GM12878 (cell line): ENCODE measurements around the gene SNRPE. TPM values are rescaled to one million over a fixed set of nuclear protein-coding genes. Genes with fewer than 3 reads are reported as not detected.

Experiments used
- ATAC-seq: fragments of 200-7000 bp; cut with Tn5 transposase; 3 replicates; pipeline ENCODE4 v1.9.1; 2020; ENCODE audit warnings: mild to moderate bottlenecking, moderate library complexity
- BruUV-seq: library from RNA; stranded (reverse); fragments of 400-500 nt; replicated peaks from 2 replicates; lab custom pipeline; 2021; lab: Mats Ljungman, UMichigan
- CTCF ChIA-PET: fragments of 300-600 bp; sonication (Branson Sonifier 250); formaldehyde crosslinking; extraction: SDS; loops from one replicate; lab custom pipeline; 2021; ENCODE audit warnings: inconsistent platforms; lab: Yijun Ruan, JAX
- POLR2A ChIA-PET: fragments of 350-600 bp; formaldehyde crosslinking; extraction: SDS; loops from one replicate; lab custom pipeline; 2021; ENCODE audit warnings: inconsistent platforms; lab: Charles Lee
- RAD21 ChIA-PET: fragments of 300-600 bp; sonication (Branson Sonifier 250); formaldehyde crosslinking; loops from one replicate; lab custom pipeline; 2023; ENCODE audit warnings: antibody characterized with exemption; ENCODE audit not compliant: unreplicated experiment; lab: Charles Lee
- SMC1A ChIA-PET: fragments of 300-600 bp; sonication (Branson Sonifier 250); formaldehyde crosslinking; loops from one replicate; lab custom pipeline; 2023; ENCODE audit not compliant: unreplicated experiment, uncharacterized antibody; lab: Charles Lee
- DNase-seq: peaks from one replicate; pipeline ENCODE4 v3.0.0-alpha.2; 2011; ENCODE audit warnings: low read depth, low spot score
- FAIRE-seq: peaks from 3 replicates; lab custom pipeline; 2011; peaks lifted over from hg19 to GRCh38; lab: Jason Lieb, UNC
- H2AFZ ChIP-seq: 2 replicates; pipeline ENCODE4 v1.6.0; 2011; ENCODE audit warnings: low read depth, low read length, control low read depth; ENCODE audit not compliant: control insufficient read depth
- H3K27ac ChIP-seq: 2 replicates; pipeline ENCODE4 v1.5.1; 2011; ENCODE audit warnings: control low read depth; ENCODE audit not compliant: control insufficient read depth, insufficient read depth
- H3K27me3 ChIP-seq, 2 experiments: replicated peaks in 1 of 2; 2 replicates each; pipeline versions ENCODE4 v1.6.0 to v1.6.1; 2011; ENCODE audit warnings: low read length in 1 of 2; ENCODE audit not compliant: control insufficient read depth in 2 of 2, insufficient read depth in 2 of 2
- H3K36me3 ChIP-seq, 2 experiments: 2 replicates each; pipeline ENCODE4 v1.5.1; 2011; ENCODE audit warnings: low read length in 1 of 2; ENCODE audit not compliant: control insufficient read depth in 2 of 2, insufficient read depth in 2 of 2
- H3K4me1 ChIP-seq: 2 replicates; pipeline ENCODE4 v1.6.1; 2011; ENCODE audit warnings: mild to moderate bottlenecking, low read length, moderate library complexity, mixed read lengths; ENCODE audit not compliant: control insufficient read depth, insufficient read depth
- H3K4me2 ChIP-seq: 2 replicates; pipeline ENCODE4 v1.6.0; 2011; ENCODE audit warnings: control low read depth; ENCODE audit not compliant: control insufficient read depth, insufficient read depth
- H3K4me3 ChIP-seq: fragments of 200-600 bp; sonication (generic); 2 replicates; pipeline ENCODE4 v1.5.1; 2016
- H3K79me2 ChIP-seq: 2 replicates; pipeline ENCODE4 v1.6.0; 2011; ENCODE audit warnings: low read length; ENCODE audit not compliant: control insufficient read depth, insufficient read depth
- H3K9ac ChIP-seq: 2 replicates; pipeline ENCODE4 v1.8.0; 2011; ENCODE audit warnings: low read length, control low read depth, mixed read lengths; ENCODE audit not compliant: control insufficient read depth, insufficient read depth
- H3K9me3 ChIP-seq: replicated peaks from 3 replicates; pipeline ENCODE4 v1.5.1; 2011; ENCODE audit warnings: mild to moderate bottlenecking, low read length; ENCODE audit not compliant: control insufficient read depth, insufficient read depth
- H4K20me1 ChIP-seq: 2 replicates; pipeline ENCODE4 v1.6.0; 2011; ENCODE audit not compliant: control insufficient read depth, insufficient read depth
- CREB1 ChIP-seq: IDR thresholded peaks from 2 replicates; pipeline ENCODE4 v1.6.1; 2012; ENCODE audit warnings: low read depth, mild to moderate bottlenecking, inconsistent platforms
- EED ChIP-seq: sonication (generic); IDR thresholded peaks from 2 replicates; pipeline ENCODE4 v1.6.1; 2016; ENCODE audit warnings: antibody characterized with exemption, low read depth
- GATAD2B ChIP-seq: fragments of 450-650 bp; conservative IDR thresholded peaks from 2 replicates; pipeline ENCODE4 v1.6.1; 2017; ENCODE audit warnings: low read depth, mild to moderate bottlenecking, moderate library complexity
- HDAC2 ChIP-seq: fragments of 200-600 bp; sonication (generic); IDR thresholded peaks from 2 replicates; pipeline ENCODE4 v1.6.1; 2017
- IKZF2 ChIP-seq, 2 experiments: fragments of 450-650 bp; IDR thresholded peaks; 2 replicates each; pipeline ENCODE4 v1.6.1; 2017; ENCODE audit warnings: mild to moderate bottlenecking in 2 of 2, moderate library complexity in 2 of 2
- MEF2A ChIP-seq: IDR thresholded peaks from 2 replicates; pipeline ENCODE4 v1.6.1; 2011; ENCODE audit warnings: low read depth, mild to moderate bottlenecking, low read length, moderate library complexity; ENCODE audit not compliant: insufficient read depth
- MTA2 ChIP-seq: fragments of 450-650 bp; IDR thresholded peaks from 2 replicates; pipeline ENCODE4 v1.6.1; 2016; ENCODE audit warnings: low read depth, mild to moderate bottlenecking, moderate library complexity
- NBN ChIP-seq: fragments of 450-650 bp; IDR thresholded peaks from 2 replicates; pipeline ENCODE4 v1.6.1; 2016
- NFIC ChIP-seq: IDR thresholded peaks from 2 replicates; pipeline ENCODE4 v1.6.1; 2012; ENCODE audit warnings: low read depth, mild to moderate bottlenecking, inconsistent platforms, low read length, moderate library complexity
- NKRF ChIP-seq: fragments of 450-650 bp; conservative IDR thresholded peaks from 2 replicates; pipeline ENCODE4 v1.6.1; 2017; ENCODE audit warnings: mild to moderate bottlenecking, moderate library complexity
- PAX5 ChIP-seq: IDR thresholded peaks from 2 replicates; pipeline ENCODE4 v1.6.1; 2011; ENCODE audit warnings: low read depth, low read length, borderline replicate concordance
- PBX3 ChIP-seq: IDR thresholded peaks from 2 replicates; pipeline ENCODE4 v1.6.1; 2011; ENCODE audit warnings: mild to moderate bottlenecking, low read depth, low read length, moderate library complexity; ENCODE audit not compliant: insufficient replicate concordance
- RAD21 ChIP-seq: IDR thresholded peaks from 2 replicates; pipeline ENCODE4 v1.6.1; 2011; ENCODE audit warnings: mild to moderate bottlenecking, low read depth, low read length, moderate library complexity; ENCODE audit not compliant: insufficient read depth
- RAD51 ChIP-seq: fragments of 450-650 bp; IDR thresholded peaks from 2 replicates; pipeline ENCODE4 v1.6.1; 2016; ENCODE audit warnings: moderate library complexity, mild to moderate bottlenecking, inconsistent platforms
- SIN3A ChIP-seq: IDR thresholded peaks from 2 replicates; pipeline ENCODE4 v1.6.1; 2012; ENCODE audit warnings: low read depth, low read length, improper control_type of control experiment
- SMC3 ChIP-seq: IDR thresholded peaks from 2 replicates; pipeline ENCODE4 v1.6.1; 2011; ENCODE audit warnings: low read length, improper control_type of control experiment, borderline replicate concordance
- ZNF592 ChIP-seq: fragments of 450-650 bp; IDR thresholded peaks from 2 replicates; pipeline ENCODE4 v1.6.1; 2017; ENCODE audit warnings: mild to moderate bottlenecking, moderate library complexity
- ZZZ3 ChIP-seq: IDR thresholded peaks from 2 replicates; pipeline ENCODE4 v1.6.1; 2011; ENCODE audit warnings: low read depth; ENCODE audit not compliant: control insufficient read depth, insufficient read length
- WGBS: methylation state at CpG from one replicate; pipeline ENCODE4 v1.1.6; 2016; ENCODE audit warnings: low lambda C conversion rate; ENCODE audit not compliant: insufficient replicate concordance, insufficient coverage; ENCODE audit errors: missing lambda C conversion rate; 5-methylcytosine and 5-hydroxymethylcytosine counted together
- in situ Hi-C: fragments of 300-500 bp; cut with MboI; formaldehyde crosslinking; loops from 9 replicates; pipeline ENCODE4 v1.14.3; 2018; ENCODE audit warnings: mixed read lengths
- intact Hi-C: fragments of 100-400 bp; cut with micrococcal nuclease; formaldehyde crosslinking; loops from one replicate; pipeline ENCODE4 v1.14.2; 2022; ENCODE audit not compliant: unreplicated experiment
- polyA plus RNA-seq, 11 experiments: library from polyadenylated mRNA; depleted of rRNA in 4 of 11; unstranded in 6 of 11; stranded (reverse) in 5 of 11; fragments of >200 nt; fragmentation: Nextera tagmentation in 4 of 11; fragmentation: Illumina TruSeq in 1 of 11; extraction: Ambion mirVana in 4 of 11; extraction: Trizol in 1 of 11; gene quantifications; 1 replicate in 1 of 11; 2 replicates in 10 of 11; pipeline versions ENCODE4 v1.2.1 to v1.2.3, GENCODE V29; 2011 to 2016; ENCODE audit warnings: inconsistent platforms in 2 of 11, missing spikeins in 2 of 11, low read depth in 1 of 11
- total RNA-seq, 4 experiments: library from RNA; depleted of rRNA in 3 of 4; stranded (reverse); fragments of >200 nt in 3 of 4; fragmentation: Illumina TruSeq in 1 of 4; extraction: Trizol in 1 of 4; gene quantifications; 2 replicates each; pipeline versions ENCODE4 v1.2.1 to v1.2.3, GENCODE V29; 2013 to 2021

Gene SNRPE
- total and polyA plus RNA-seq, 10 of the 15 experiments (the other 5 are each of a cell fraction or from before 2014, with no cell fraction given): 109 to 1,384 (median 316) TPM

GRCh38 chr1:203858975-203859374, 2.4 kb upstream of the SNRPE start:
- Histone ChIP-seq H3K9me3 (no peaks in the 10 kb centered on the region), H3K9ac (no peak overlapping the region), H4K20me1 (no peaks in the 10 kb centered on the region), H2AFZ (no peak overlapping the region), H3K79me2 (peaks cover 21% of the 10 kb centered on the region), H3K27ac (no peak overlapping the region), H3K4me3 (no peak overlapping the region), H3K4me2 (no peak overlapping the region), H3K36me3 (peaks cover 0 to 11% of the 10 kb centered on the region in 2 experiments; a peak in 2 of 4 replicates), H3K4me1 (peaks cover 4% of the 10 kb centered on the region; the same call in 1 of the 2 replicates), H3K27me3 (no peaks in the 10 kb centered on the region)
- ChIA-PET RAD21 (interaction anchor here (0.6 to 3.9 kb wide), 4 partner anchors 8 to 270 kb away, joined by 3 to 54 read pairs (median 4); no protein-coding TSS in a partner anchor), POLR2A (interaction anchor here (0.6 to 0.7 kb wide), 3 partner anchors 41 to 714 kb away, joined by 3 to 8 read pairs (median 3); no protein-coding TSS in a partner anchor), SMC1A (interaction anchor here (1.0 to 3.4 kb wide), 3 partner anchors 13 to 270 kb away, joined by 3 to 37 read pairs (median 4); no protein-coding TSS in a partner anchor), CTCF (interaction anchor here (0.8 to 6.4 kb wide), 2 partner anchors 271 to 353 kb away, joined by 3 to 121 read pairs; no protein-coding TSS in a partner anchor)
- intact Hi-C loops: no loop called here
- 84% methylated on average over 4 of the region's 4 CpGs for WGBS
- in situ Hi-C loops: no loop called here
- FAIRE-seq (no peak), ATAC-seq (no peak), DNase-seq (no peak)
- BruUV-seq: no TSS peak
- TF ChIP-seq EED: no peak
- TF ChIP-seq HDAC2: no peak
- TF ChIP-seq CREB1: no peak
- TF ChIP-seq RAD51: no peak
- no peak for TF ChIP-seq ZZZ3
- no peak for TF ChIP-seq GATAD2B
- no peak for TF ChIP-seq RAD21
- TF ChIP-seq NBN: no peak
- TF ChIP-seq PBX3: no peak
- TF ChIP-seq NFIC: no peak
- no peak for TF ChIP-seq ZNF592
- TF ChIP-seq SIN3A: no peak
- TF ChIP-seq PAX5: no peak
- TF ChIP-seq IKZF2 (IDR thresholded peaks at IDR 0.05): no peak
- no peak for TF ChIP-seq MTA2
- TF ChIP-seq SMC3: no peak
- no peak for TF ChIP-seq NKRF
- no peak for TF ChIP-seq MEF2A
